PC-3 (cell line): Measurements from ENCODE around the gene PLEKHG4.

Source experiments
- CTCF ChIP-seq: fragments of 300-600 bp; sonication (generic); conservative IDR thresholded peaks from 2 replicates; pipeline ENCODE4 v1.5.1; 2017; ENCODE audit warnings: antibody characterized with exemption, low read depth, mild to moderate bottlenecking, low read length
- EZH2phosphoT487 ChIP-seq: fragments of 300-600 bp; sonication (generic); IDR thresholded peaks from 2 replicates; pipeline ENCODE4 v1.6.1; 2018; ENCODE audit warnings: mild to moderate bottlenecking, antibody characterized with exemption, low read length, borderline replicate concordance

DNA sequence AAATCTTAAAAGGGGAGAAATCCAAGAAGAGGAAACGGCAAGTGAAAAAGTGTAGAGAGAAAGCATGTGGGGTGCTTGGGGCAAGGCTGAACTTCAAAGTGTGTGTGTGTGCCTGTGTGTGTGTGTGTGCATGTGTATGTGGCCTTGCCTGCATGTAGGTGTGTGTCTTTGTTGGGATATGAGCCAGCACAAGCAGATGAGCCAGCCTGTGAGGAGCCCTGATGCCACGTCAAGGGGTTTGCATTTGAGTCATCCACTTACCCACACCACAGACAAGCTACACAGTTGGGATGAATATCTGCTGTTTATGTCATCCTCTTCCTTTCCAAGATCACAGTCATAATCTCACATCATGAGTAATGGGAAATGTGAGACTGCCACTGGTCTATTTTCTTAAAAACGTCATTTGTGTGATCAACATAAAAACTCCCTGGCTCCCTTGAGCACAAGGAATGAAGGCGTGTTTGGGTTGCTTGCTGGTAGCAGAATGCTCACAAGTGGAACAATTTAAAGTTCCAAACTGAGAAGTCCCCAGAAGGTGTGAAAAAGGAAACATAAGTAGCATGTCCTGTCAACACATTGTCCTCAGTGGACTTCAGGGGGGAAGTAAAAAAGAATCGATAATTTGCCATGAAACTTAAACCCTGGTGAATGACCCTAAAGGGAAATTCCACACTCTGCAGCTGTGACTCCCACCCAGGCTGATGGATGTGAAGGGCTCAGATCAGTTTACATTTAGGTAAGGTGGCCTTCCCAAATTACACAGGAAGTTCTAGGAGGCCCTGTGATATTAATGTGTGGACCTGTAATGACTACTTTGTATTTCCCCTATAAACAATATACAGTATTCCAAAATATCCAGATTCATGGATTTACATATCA, 32.5 kb downstream of the PLEKHG4 start:
- TF ChIP-seq CTCF, result no peak
- no peak for TF ChIP-seq EZH2phosphoT487
